COLO668 (cell line): Measurements from ENCODE around the gene SRRM1.
"Not testable (repeated sequence)": the region's sequence is repeated elsewhere in the genome, so short reads cannot be mapped to it uniquely, and the experiment has no call there.

Source experiments
- DNase-seq: peaks from one replicate; lab custom pipeline; 2025; ENCODE audit not compliant: unreplicated experiment; lab: John Stamatoyannopoulos, UW

SRRM1 gene

DNA sequence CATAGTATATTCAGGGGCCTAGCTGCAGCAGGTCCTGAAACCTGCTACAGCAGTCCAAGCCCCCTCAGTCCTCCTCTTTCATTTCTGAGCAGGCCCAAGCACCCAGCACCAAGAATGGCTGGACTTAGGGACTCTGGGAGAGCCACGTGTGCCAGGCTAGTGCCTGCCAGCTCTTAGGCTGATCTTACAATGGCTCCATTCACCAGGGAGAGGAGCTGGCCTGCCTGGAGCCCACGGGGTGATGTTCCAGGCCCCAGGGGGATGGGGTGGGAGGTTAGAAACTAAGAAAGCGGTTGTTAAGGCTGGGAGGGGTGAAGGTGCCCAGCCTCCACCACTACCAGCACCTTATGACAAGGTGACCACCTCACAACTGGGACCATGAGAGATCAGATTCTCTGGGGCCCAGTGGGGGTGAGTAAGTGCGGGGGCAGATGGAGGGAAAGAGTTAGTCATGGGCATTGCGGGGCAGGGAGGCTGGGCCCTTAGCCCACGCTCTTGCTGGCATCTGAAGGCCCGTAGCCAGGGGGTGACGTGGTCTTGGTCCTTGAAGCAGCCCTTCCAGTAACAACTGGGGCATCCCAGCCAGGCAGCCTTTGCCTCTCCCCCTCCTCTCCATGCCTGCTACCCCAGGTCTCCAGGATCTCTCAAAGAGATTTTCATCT lies 71.9 kb downstream of the SRRM1 start:
- DNase-seq, result no peak

DNA sequence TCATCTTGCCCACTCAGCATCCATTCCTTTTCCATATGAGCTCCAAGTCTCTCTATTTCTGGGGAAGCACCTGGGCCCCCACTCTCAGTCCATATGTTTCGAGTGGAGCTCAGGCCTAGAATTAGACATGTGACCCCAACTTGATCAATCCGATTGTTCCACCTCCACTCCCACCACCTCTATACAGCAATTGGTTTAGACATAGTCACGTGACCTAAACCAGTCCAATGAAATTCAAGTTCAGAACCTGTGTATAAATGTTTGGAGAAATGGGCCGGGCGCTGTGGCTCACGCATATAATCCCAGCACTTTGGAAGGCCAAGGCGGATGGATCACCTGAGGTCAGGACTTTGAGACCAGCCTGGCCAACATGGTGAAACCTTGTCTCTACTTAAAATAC lies 72.6 kb downstream of the SRRM1 start:
- DNase-seq, result no peak

DNA sequence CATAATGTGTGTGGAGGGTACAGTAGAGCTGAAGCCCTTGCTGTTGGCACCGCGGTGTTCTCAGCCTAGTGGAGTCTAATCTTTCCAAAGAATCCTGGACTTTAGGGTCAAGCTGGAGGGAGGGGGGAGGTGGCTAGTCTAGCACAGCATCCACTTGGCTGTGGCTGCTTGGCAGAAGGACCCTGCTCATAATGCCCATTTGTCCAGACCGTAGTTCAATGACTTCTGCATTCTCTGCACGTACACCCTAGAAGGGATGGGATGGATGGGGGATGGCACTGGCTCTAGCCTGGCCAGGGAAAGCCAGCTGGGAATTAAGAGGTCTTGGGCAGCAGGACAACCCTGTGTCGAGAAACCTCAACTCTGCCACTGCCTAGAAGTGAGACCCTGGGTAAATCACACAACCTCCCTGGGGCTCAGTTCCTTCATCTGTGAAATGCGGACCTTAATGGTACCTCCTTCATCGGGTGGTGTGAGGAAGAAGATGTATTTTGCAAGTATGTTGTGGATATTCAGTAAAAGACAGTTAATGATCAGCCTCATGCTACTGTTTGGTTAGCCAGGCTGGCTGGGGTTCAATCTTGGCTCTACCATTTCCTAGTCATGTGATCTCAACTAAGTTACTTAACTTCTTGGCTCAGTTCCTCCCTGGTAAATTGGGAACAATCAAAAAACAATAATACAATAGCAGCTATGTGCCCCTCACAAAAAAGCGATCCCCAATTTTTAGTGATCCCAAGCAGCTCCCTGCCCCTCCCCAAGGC lies 75.0 kb downstream of the SRRM1 start:
- no peak for DNase-seq

DNA sequence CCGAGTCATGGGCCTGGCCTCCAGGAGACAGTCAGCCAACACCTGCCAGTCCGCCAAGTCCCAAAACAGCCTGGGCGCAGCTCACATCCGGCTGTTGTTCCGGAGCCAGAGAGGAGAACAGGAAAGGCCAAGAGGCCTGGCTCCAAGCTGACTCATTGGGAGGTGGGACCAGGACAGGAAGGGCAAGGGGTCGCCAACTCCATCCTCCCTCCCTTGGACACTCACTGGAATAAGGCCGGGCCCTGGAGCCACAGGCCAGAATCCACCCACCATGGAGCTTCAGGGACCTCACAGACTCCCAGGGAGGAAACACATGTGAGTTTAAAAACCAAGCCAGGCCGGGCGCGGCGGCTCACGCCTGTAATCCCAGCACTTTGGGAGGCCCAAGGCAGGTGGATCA lies 77.0 kb downstream of the SRRM1 start:
- DNase-seq, result no peak

DNA sequence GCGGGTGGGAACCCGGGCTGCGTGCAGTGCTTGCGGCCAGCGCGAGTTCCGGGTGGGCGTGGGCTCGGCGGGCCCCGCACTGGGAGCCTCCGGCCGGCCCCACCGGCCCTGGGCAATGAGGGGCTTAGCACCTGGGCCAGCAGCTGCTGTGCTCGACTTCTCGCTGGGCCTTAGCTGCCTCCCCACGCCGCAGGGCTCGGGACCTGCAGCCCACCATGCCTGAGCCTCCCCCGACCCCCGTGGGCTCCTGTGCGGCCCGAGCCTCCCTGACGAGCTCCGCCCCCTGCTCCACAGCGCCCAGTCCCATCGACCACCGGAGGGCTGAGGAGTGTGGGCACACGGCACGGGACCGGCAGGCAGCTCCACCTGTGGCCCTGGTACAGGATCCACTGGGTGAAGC lies 78.4 kb downstream of the SRRM1 start:
- no peak for DNase-seq

DNA sequence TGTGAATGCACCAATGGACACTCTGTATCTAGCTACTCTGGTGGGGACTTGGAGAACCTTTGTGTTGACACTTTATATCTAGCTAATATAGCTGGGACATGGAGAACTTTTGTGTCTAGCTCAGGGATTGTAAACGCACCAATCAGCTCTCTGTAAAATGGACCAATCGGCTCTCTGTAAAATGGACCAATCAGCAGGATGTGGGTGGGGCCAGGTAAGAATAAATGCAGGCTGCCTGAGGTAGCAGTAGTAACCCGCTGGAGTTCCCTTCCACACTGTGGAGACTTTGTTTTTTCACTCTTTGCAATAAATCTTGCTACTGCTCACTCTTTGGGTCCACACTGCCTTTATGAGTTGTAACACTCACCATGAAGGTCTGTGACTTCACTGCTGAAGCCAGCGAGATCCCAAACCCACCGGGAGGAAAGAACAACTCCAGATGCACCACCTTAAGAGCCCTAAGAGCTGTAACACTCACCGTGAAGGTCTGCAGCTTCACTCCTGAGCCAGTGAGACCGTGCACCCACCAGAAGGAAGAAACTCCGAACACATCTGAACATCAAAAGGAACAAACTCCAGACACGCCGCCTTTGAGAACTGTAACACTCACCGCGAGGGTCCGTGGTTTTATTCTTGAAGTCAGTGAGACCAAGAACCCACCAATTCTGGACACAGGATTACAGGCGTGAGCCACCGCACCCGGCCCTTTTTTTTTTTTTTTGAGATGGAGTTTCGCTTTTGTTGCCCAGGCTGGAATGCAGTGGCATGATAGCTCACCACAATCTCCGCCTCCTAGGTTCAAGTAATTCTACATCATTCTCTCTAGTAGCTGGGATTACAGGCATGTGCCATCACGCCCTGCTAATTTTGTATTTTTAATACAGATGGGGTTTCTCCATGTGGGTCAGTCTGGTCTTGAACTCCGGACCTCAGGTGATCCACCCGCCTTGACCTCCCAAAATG lies 79.3 kb downstream of the SRRM1 start:
- not testable (repeated sequence) for DNase-seq
